GM12865 (cell line): ENCODE measurements around the gene NLRP8.
"Not testable (repeated sequence)": the region's sequence is repeated elsewhere in the genome, so short reads cannot be mapped to it uniquely, and the experiment has no call there.

Experiments
- DNase-seq: peaks from one replicate; pipeline ENCODE4 v3.0.0; 2010; ENCODE audit warnings: low read depth
- H3K4me3 ChIP-seq: 2 replicates; pipeline ENCODE4 v1.5.1; 2011; ENCODE audit warnings: mild to moderate bottlenecking, low read depth, low read length, control low read depth
- CTCF ChIP-seq: IDR thresholded peaks from 2 replicates; pipeline ENCODE4 v1.5.1; 2011; ENCODE audit warnings: low read length, control low read depth, low read depth, inconsistent platforms; ENCODE audit not compliant: insufficient read depth; ENCODE audit errors: missing control alignments

NLRP8 gene

GRCh38 chr19:56014765-56015164 lies 67.1 kb downstream of the NLRP8 start:
- H3K4me3 ChIP-seq, result no peak overlapping the region
- DNase-seq, result no peak
- no peak for TF ChIP-seq CTCF

GRCh38 chr19:56015756-56016155 lies 68.1 kb downstream of the NLRP8 start:
- no peak for DNase-seq
- no peak for TF ChIP-seq CTCF
- H3K4me3 ChIP-seq, result no peak overlapping the region

- H3K4me3 ChIP-seq, DNase-seq: not testable (repeated sequence)
Observed at GRCh38 chr19:56019325-56019724, 71.7 kb downstream of the NLRP8 start.

GRCh38 chr19:56020355-56020975 lies 72.8 kb downstream of the NLRP8 start:
- DNase-seq, H3K4me3 ChIP-seq: not testable (repeated sequence)

GRCh38 chr19:56026769-56027168 lies 79.1 kb downstream of the NLRP8 start:
- no peak for TF ChIP-seq CTCF

More at GRCh38 chr19:56026769-56027168, 79.1 kb downstream of the NLRP8 start:
- H3K4me3 ChIP-seq, result no peak overlapping the region
- no peak for DNase-seq
